Thoracic aorta (tissue), 2 donors: ENCODE measurements around the gene NR5A2. TPM values are rescaled to one million over a fixed set of nuclear protein-coding genes. Genes with fewer than 3 reads are reported as not detected.

Experiments
- ATAC-seq: fragments of 150-250 bp; one replicate; pipeline ENCODE4 v1.8.0; 2017; ENCODE audit warnings: low read depth; ENCODE audit not compliant: insufficient number of reproducible peaks, low FRiP score
- DNase-seq: peaks from one replicate; pipeline ENCODE4 v3.0.0-alpha.2; 2020; ENCODE audit warnings: low spot score
- H3K27ac ChIP-seq, 2 donors: fragments of 200-600 bp; sonication (generic); 1 replicate in 1 of 2; 2 replicates in 1 of 2; pipeline ENCODE4 v1.5.1; 2016; ENCODE audit warnings: mild to moderate bottlenecking in 2 of 2, moderate library complexity in 2 of 2
- H3K27me3 ChIP-seq: fragments of 200-600 bp; sonication (generic); replicated peaks from 2 replicates; pipeline ENCODE4 v1.6.0; 2016; ENCODE audit warnings: mild to moderate bottlenecking; ENCODE audit not compliant: insufficient read depth
- H3K36me3 ChIP-seq: fragments of 200-600 bp; sonication (generic); one replicate; pipeline ENCODE4 v1.5.1; 2016
- H3K4me1 ChIP-seq, 2 donors: fragments of 200-600 bp; sonication (generic); 1 replicate in 1 of 2; 2 replicates in 1 of 2; pipeline versions ENCODE4 v1.5.1 to v1.6.0; 2016; ENCODE audit warnings: low read depth in 2 of 2, mild to moderate bottlenecking in 1 of 2; ENCODE audit not compliant: control insufficient read depth in 1 of 2
- H3K4me3 ChIP-seq: fragments of 200-600 bp; sonication (generic); 2 replicates; pipeline ENCODE4 v1.5.1; 2016; ENCODE audit warnings: mild to moderate bottlenecking
- H3K9me3 ChIP-seq: fragments of 200-600 bp; sonication (generic); 2 replicates; pipeline ENCODE4 v1.5.1; 2016
- CTCF ChIP-seq: fragments of 200-600 bp; sonication (generic); IDR thresholded peaks from one replicate; pipeline ENCODE4 v1.5.1; 2019; ENCODE audit warnings: antibody characterized with exemption
- total RNA-seq, 2 donors: library from RNA; depleted of rRNA; stranded (reverse); fragments of >200 nt; gene quantifications; one replicate each; pipeline versions ENCODE4 v1.1.0 to v1.2.3, GENCODE V29; 2016

NR5A2 gene
- total RNA-seq, 2 donors from 2014 or later, result 2.7 to 3.6 TPM

GRCh38 chr1:200166411-200166810 lies 138.9 kb downstream of the NR5A2 start:
- H3K36me3 ChIP-seq, result no peaks in the 10 kb centered on the region

GRCh38 chr1:200168926-200169325 lies 141.4 kb downstream of the NR5A2 start:
- Histone ChIP-seq H3K4me3 (no peak overlapping the region), H3K27ac (no peak overlapping the region), H3K36me3 (no peaks in the 10 kb centered on the region), H3K9me3 (no peaks in the 10 kb centered on the region), H3K27me3 (no peaks in the 10 kb centered on the region), H3K4me1 (no peaks in the 10 kb centered on the region)
- DNase-seq (no peak), ATAC-seq (no peak)
- TF ChIP-seq CTCF, result no peak

More at GRCh38 chr1:200166411-200166810, 138.9 kb downstream of the NR5A2 start:
- Histone ChIP-seq H3K4me1 (no peaks in the 10 kb centered on the region), H3K4me3 (no peak overlapping the region), H3K27ac (no peak overlapping the region), H3K9me3 (no peaks in the 10 kb centered on the region), H3K27me3 (no peaks in the 10 kb centered on the region)
- DNase-seq (no peak), ATAC-seq (no peak)
- no peak for TF ChIP-seq CTCF

- Histone ChIP-seq H3K4me3 (no peak overlapping the region), H3K9me3 (no peaks in the 10 kb centered on the region), H3K36me3 (no peaks in the 10 kb centered on the region), H3K4me1 (no peaks in the 10 kb centered on the region), H3K27ac (no peak overlapping the region), H3K27me3 (no peaks in the 10 kb centered on the region)
- TF ChIP-seq CTCF, result no peak
- ATAC-seq (no peak), DNase-seq (no peak)
Measured at GRCh38 chr1:200172311-200172710, 144.8 kb downstream of the NR5A2 start.

GRCh38 chr1:200173097-200173618 lies 145.6 kb downstream of the NR5A2 start:
- Histone ChIP-seq H3K27me3 (no peaks in the 10 kb centered on the region), H3K36me3 (no peaks in the 10 kb centered on the region), H3K4me1 (no peaks in the 10 kb centered on the region), H3K27ac (no peak overlapping the region), H3K4me3 (no peak overlapping the region), H3K9me3 (no peaks in the 10 kb centered on the region)
- no peak for TF ChIP-seq CTCF
- no peak for DNase-seq
- ATAC-seq, result no peak

GRCh38 chr1:200174525-200175295 lies 147.2 kb downstream of the NR5A2 start:
- H3K36me3 ChIP-seq, result no peaks in the 10 kb centered on the region
- DNase-seq (no peak), ATAC-seq (no peak)
- H3K4me3 ChIP-seq, result no peak overlapping the region
- H3K27ac ChIP-seq, result no peak overlapping the region
- TF ChIP-seq CTCF, result no peak
- H3K9me3 ChIP-seq, result no peaks in the 10 kb centered on the region
- H3K27me3 ChIP-seq, result no peaks in the 10 kb centered on the region
- H3K4me1 ChIP-seq, result no peaks in the 10 kb centered on the region
